Posterior cingulate gyrus (tissue), 11 donors: Measurements from ENCODE around the gene NAMPT.

Source experiments
- DNase-seq, 10 donors: peaks; one replicate each; pipeline versions ENCODE4 v3.0.0 to v3.0.0-alpha.2; 2020 to 2021; ENCODE audit warnings: mixed read lengths in 3 of 10
- intact Hi-C: fragments of 100-400 bp; cut with DNase I; formaldehyde crosslinking; loops from one replicate; pipeline ENCODE4 v1.15.1; 2023

The NAMPT gene

GRCh38 chr7:106203473-106203872, 81.3 kb downstream of the NAMPT start:
- no peak for DNase-seq
- intact Hi-C loops: no loop called here

GRCh38 chr7:106201164-106201563, 83.6 kb downstream of the NAMPT start:
- intact Hi-C loops: no loop called here
- no peak for DNase-seq

GRCh38 chr7:106199813-106200364, 84.9 kb downstream of the NAMPT start:
- intact Hi-C loops: no loop called here
- no peak for DNase-seq

GRCh38 chr7:106199024-106199423, 85.8 kb downstream of the NAMPT start:
- no peak for DNase-seq
- intact Hi-C loops: no loop called here
